A673 (cell line): Measurements from ENCODE around the gene MORN5.

Experiments used
- CTCF ChIP-seq: fragments of 300-800, 200-600 bp; sonication (generic); conservative IDR thresholded peaks from 2 replicates; pipeline ENCODE4 v1.5.1; 2017; ENCODE audit warnings: low read depth, mild to moderate bottlenecking, antibody characterized with exemption, low read length, moderate library complexity, mixed read lengths
- EZH2 ChIP-seq: fragments of 200-600 bp; sonication (generic); IDR thresholded peaks from 2 replicates; pipeline ENCODE4 v1.6.1; 2017; ENCODE audit warnings: borderline replicate concordance, low read depth, mild to moderate bottlenecking, mixed read lengths, antibody characterized with exemption, low read length; ENCODE audit not compliant: poor library complexity, severe bottlenecking

- TF ChIP-seq CTCF (no peak), EZH2 (no peak)
Observed at GRCh38 chr9:122236681-122237080, 77.0 kb downstream of the MORN5 start.
